Measurements from ENCODE around the gene CDC27. TPM values are rescaled to one million over a fixed set of nuclear protein-coding genes. Genes with fewer than 3 reads are reported as not detected.
"Not testable (repeated sequence)": the region's sequence is repeated elsewhere in the genome, so short reads cannot be mapped to it uniquely, and the experiment has no call there.

Gene CDC27
- total RNA-seq, 2 experiments from 2014 or later: 52.5 to 52.8 TPM

- H3K4me1 ChIP-seq (ENCODE audit: insufficient read depth, low read length); H3K4me3 ChIP-seq (ENCODE audit: low read length); H3K9me3 ChIP-seq (ENCODE audit: control insufficient read depth in 1 of 2, insufficient read depth in 1 of 2, low read length in 2 of 2); H3K27me3 ChIP-seq (ENCODE audit: control insufficient read depth in 1 of 2, insufficient read depth in 2 of 2, low read length in 2 of 2); H3K27ac Mint-ChIP-seq; H3K9me3 Mint-ChIP-seq; H3K27ac ChIP-seq (ENCODE audit: low read depth in 1 of 2, low read length in 2 of 2); H3K27me3 Mint-ChIP-seq; H3K4me3 Mint-ChIP-seq; H3K4me1 Mint-ChIP-seq (ENCODE audit: low read depth); POLR2A ChIA-PET; DNase-seq; ATAC-seq (ENCODE audit: poor library complexity): not testable (repeated sequence)
- CTCF ChIA-PET: interaction anchor here (0.5 kb wide), 1 partner anchor 190 kb away, joined by 3 read pairs; no protein-coding TSS in a partner anchor
- peaks cover 57% of the 10 kb centered on the region for H3K36me3 ChIP-seq (ENCODE audit: insufficient read depth, low read length)
- intact Hi-C loops (cut with DNase I, micrococcal nuclease): loop anchor here in 1 of 2 experiments (10.0 kb wide), 1 partner anchor 178 kb away; no protein-coding TSS in a partner anchor
- peaks cover 53% of the 10 kb centered on the region for H3K36me3 Mint-ChIP-seq (ENCODE audit: low read depth)
Measured at GRCh38 chr17:47123262-47123661, 65.8 kb downstream of the CDC27 start.

- H3K27ac ChIP-seq (ENCODE audit: low read depth in 1 of 2, low read length in 2 of 2): no peak overlapping the region
Measured at GRCh38 chr17:47120521-47121095, 68.5 kb downstream of the CDC27 start.

GRCh38 chr17:47119746-47120520, 69.2 kb downstream of the CDC27 start:
- CTCF ChIA-PET: no interaction called here
- Histone ChIP-seq H3K4me3 (ENCODE audit: low read length) (no peak overlapping the region), H3K4me1 (ENCODE audit: insufficient read depth, low read length) (no peaks in the 10 kb centered on the region), H3K36me3 (ENCODE audit: insufficient read depth, low read length) (peaks cover 42% of the 10 kb centered on the region), H3K27me3 (ENCODE audit: control insufficient read depth in 1 of 2, insufficient read depth in 2 of 2, low read length in 2 of 2) (no peaks in the 10 kb centered on the region), H3K27ac (ENCODE audit: low read depth in 1 of 2, low read length in 2 of 2) (no peak overlapping the region), H3K9me3 (ENCODE audit: control insufficient read depth in 1 of 2, insufficient read depth in 1 of 2, low read length in 2 of 2) (no peaks in the 10 kb centered on the region)
- H3K4me3 Mint-ChIP-seq: no peak overlapping the region
- ATAC-seq (ENCODE audit: poor library complexity) (no peak), DNase-seq (no peak)
- no peak for TF ChIP-seq CTCF (IDR thresholded peaks at IDR 0.05)
- H3K36me3 Mint-ChIP-seq (ENCODE audit: low read depth): peaks cover 35% of the 10 kb centered on the region
- H3K9me3 Mint-ChIP-seq: no peaks in the 10 kb centered on the region
- H3K4me1 Mint-ChIP-seq (ENCODE audit: low read depth): no peaks in the 10 kb centered on the region
- intact Hi-C loops (cut with DNase I, micrococcal nuclease): loop anchor here in 1 of 2 experiments (10.0 kb wide), 1 partner anchor 175 kb away; no protein-coding TSS in a partner anchor
- H3K27ac Mint-ChIP-seq: no peak overlapping the region
- H3K27me3 Mint-ChIP-seq: no peaks in the 10 kb centered on the region
- POLR2A ChIA-PET: interaction anchor here (0.6 kb wide), 1 partner anchor 1438 kb away, joined by 3 read pairs; no protein-coding TSS in a partner anchor

More at GRCh38 chr17:47120521-47121095, 68.5 kb downstream of the CDC27 start:
- Mint-ChIP-seq H3K36me3 (ENCODE audit: low read depth) (peaks cover 35% of the 10 kb centered on the region), H3K27ac (no peak overlapping the region), H3K27me3 (no peaks in the 10 kb centered on the region), H3K9me3 (no peaks in the 10 kb centered on the region), H3K4me1 (ENCODE audit: low read depth) (no peaks in the 10 kb centered on the region), H3K4me3 (no peak overlapping the region)
- no peak overlapping the region for H3K4me3 ChIP-seq (ENCODE audit: low read length)
- H3K36me3 ChIP-seq (ENCODE audit: insufficient read depth, low read length): peaks cover 42% of the 10 kb centered on the region
- no peaks in the 10 kb centered on the region for H3K9me3 ChIP-seq (ENCODE audit: control insufficient read depth in 1 of 2, insufficient read depth in 1 of 2, low read length in 2 of 2)
- DNase-seq (no peak), ATAC-seq (ENCODE audit: poor library complexity) (no peak)
- intact Hi-C loops (cut with DNase I, micrococcal nuclease): loop anchor here in 1 of 2 experiments (10.0 kb wide), 1 partner anchor 176 kb away; no protein-coding TSS in a partner anchor
- CTCF ChIA-PET: no interaction called here
- POLR2A ChIA-PET: interaction anchor here (0.6 kb wide), 1 partner anchor 1437 kb away, joined by 3 read pairs; no protein-coding TSS in a partner anchor
- H3K4me1 ChIP-seq (ENCODE audit: insufficient read depth, low read length): no peaks in the 10 kb centered on the region
- TF ChIP-seq CTCF (IDR thresholded peaks at IDR 0.05): no peak
- no peaks in the 10 kb centered on the region for H3K27me3 ChIP-seq (ENCODE audit: control insufficient read depth in 1 of 2, insufficient read depth in 2 of 2, low read length in 2 of 2)

All from CD4-positive, alpha-beta T cell (primary cell).